ENCODE results near the gene MSI2.
A peak's percentile ranks its signal among the peaks of the same experiment; 100 is the strongest.

The MSI2 gene

DNA sequence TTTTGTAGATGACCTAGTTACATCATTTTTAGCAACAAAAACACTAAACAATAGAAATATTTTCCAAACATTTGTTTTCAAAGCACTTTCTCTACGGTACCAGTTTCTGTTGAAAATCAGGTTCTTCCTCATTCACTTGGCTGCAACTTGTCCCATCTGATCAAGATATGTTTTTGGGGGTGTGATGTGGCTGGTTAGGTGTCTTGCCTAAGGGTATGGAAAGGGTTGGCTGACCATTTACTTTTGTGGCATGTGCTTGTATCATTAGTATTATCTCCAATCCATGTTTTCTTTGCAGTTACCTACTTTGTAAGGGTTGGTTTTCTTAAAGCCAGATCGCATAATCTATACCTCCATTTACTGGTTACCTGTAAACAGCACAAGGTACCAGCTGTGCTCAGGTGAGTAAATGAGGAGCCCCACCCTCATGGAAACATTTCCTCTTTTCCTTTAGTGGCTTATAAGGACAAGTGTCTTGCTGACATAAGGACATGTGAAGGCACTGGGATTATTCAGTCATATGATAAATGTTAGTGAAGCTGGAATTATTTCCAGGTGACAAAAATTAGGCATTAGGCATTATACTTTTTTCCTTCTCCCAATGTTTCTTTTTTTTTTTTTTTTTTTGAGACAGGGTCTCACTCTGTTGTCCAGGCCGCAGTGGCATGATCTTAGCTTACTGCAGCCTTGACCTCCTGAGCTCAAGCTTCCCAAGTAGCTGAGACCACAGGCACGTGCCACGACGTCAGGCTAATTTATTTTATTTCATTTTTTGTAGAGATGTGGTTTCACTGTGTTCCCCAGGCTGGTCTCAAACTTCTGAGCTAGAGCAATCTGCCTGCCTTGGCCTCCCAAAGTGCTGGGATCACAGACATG lies 326.8 kb downstream of the MSI2 start:
- Histone ChIP-seq H3K9me3 (ENCODE audit: insufficient read depth, low read length) (no peaks in the 10 kb centered on the region), H3K36me3 (ENCODE audit: insufficient read depth, insufficient read length, low read length) (no peaks in the 10 kb centered on the region), H3K9ac (ENCODE audit: insufficient read length, low read depth) (no peak overlapping the region), H3K4me1 (ENCODE audit: insufficient read depth, insufficient read length) (peaks cover 15% of the 10 kb centered on the region), H3K27me3 (ENCODE audit: insufficient read depth, insufficient read length) (no peaks in the 10 kb centered on the region), H3K4me3 (ENCODE audit: insufficient read length, low read depth) (no peak overlapping the region)
- TF ChIP-seq YY1 (IDR thresholded peaks at IDR 0.05; ENCODE audit: insufficient read depth, insufficient read length) (no peak), SUZ12 (IDR thresholded peaks at IDR 0.05; ENCODE audit: extremely low read depth, insufficient read depth, insufficient read length) (no peak), ZNF274 (IDR thresholded peaks at IDR 0.05; ENCODE audit: low read depth, low read length) (no peak)
- DNase-seq (ENCODE audit: low read depth, low spot score), result no peak

DNA sequence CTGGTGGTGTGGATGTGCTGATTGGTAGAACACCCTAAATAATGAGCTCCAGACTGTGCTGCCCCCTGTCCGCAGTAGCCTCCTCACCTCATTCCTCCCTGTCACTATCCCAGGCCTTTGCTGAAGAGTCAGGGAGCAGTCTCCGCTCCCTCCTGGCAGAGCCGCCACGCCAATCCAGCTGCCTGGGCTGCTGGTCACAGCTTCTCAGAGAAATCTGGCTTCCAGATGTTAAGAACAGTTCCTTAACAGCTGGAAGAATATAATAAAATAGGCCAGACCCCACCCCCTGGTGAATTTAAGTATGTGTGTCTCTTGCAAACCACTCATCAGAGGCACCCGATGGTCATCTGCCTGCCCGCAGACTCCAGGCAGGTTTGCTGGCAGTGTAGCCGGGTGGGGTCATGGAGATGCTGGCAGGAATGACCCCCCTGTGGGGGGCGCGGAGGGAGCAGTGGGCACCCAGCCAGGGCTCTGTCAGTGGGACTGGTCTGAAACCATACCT lies 327.8 kb downstream of the MSI2 start:
- H3K4me1 ChIP-seq (ENCODE audit: insufficient read depth, insufficient read length), result peaks cover 16% of the 10 kb centered on the region
- H3K36me3 ChIP-seq (ENCODE audit: insufficient read depth, insufficient read length, low read length), result no peaks in the 10 kb centered on the region
- H3K27me3 ChIP-seq (ENCODE audit: insufficient read depth, insufficient read length), result no peaks in the 10 kb centered on the region
- TF ChIP-seq ZNF274 (IDR thresholded peaks at IDR 0.05; ENCODE audit: low read depth, low read length), result no peak
- no peak for TF ChIP-seq SUZ12 (IDR thresholded peaks at IDR 0.05; ENCODE audit: extremely low read depth, insufficient read depth, insufficient read length)
- TF ChIP-seq YY1 (IDR thresholded peaks at IDR 0.05; ENCODE audit: insufficient read depth, insufficient read length), result no peak
- no peak overlapping the region for H3K4me3 ChIP-seq (ENCODE audit: insufficient read length, low read depth)
- H3K9me3 ChIP-seq (ENCODE audit: insufficient read depth, low read length), result no peaks in the 10 kb centered on the region
- no peak for DNase-seq (ENCODE audit: low read depth, low spot score)
- no peak overlapping the region for H3K9ac ChIP-seq (ENCODE audit: insufficient read length, low read depth)

DNA sequence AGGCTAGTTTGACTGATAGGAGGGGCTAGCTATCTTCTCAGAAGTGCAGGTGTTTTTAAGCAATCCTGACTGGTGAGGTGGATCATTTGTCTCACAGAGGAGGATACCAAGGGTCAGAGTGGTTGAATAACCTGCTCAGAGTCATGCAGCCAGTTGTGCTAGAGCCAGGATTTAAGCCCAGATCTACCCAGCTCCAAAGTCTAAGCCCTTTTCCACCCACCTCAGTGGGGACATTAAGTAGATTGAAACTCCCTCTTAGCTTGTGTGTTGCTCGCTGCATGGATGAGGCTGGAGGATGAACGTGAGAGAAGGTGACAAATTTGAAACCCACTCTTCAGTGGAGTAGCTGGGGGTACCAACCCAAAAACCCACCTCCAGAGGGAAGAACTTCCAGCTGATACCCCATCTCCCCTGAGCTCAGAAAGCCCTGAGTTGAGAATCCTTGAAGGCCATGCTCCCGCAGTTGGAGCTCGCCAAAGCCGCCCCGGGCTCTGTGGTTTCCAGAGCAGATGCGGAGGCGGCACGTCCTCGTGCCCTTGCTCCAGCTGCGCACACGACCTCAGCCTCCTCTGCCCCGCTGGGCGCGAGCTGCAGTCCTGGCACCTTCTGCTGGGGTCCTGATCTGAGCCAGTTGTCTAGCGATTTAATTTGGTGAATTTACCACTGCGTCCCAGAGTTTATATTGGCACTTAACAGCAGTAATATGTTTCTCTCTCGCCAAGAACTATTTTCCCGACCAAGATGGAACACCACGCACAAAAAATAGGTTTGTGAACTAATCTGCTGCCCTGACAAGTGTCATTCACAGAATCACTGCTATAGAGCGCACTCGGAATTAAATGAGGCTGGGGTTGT lies 329.2 kb downstream of the MSI2 start:
- Histone ChIP-seq H3K36me3 (ENCODE audit: insufficient read depth, insufficient read length, low read length) (no peaks in the 10 kb centered on the region), H3K9ac (ENCODE audit: insufficient read length, low read depth) (no peak overlapping the region), H3K9me3 (ENCODE audit: insufficient read depth, low read length) (no peaks in the 10 kb centered on the region), H3K4me3 (ENCODE audit: insufficient read length, low read depth) (no peak overlapping the region), H3K4me1 (ENCODE audit: insufficient read depth, insufficient read length) (peaks cover 15% of the 10 kb centered on the region), H3K27me3 (ENCODE audit: insufficient read depth, insufficient read length) (no peaks in the 10 kb centered on the region)
- DNase-seq (ENCODE audit: low read depth, low spot score), result no peak
- TF ChIP-seq YY1 (IDR thresholded peaks at IDR 0.05; ENCODE audit: insufficient read depth, insufficient read length) (no peak), ZNF274 (IDR thresholded peaks at IDR 0.05; ENCODE audit: low read depth, low read length) (no peak), SUZ12 (IDR thresholded peaks at IDR 0.05; ENCODE audit: extremely low read depth, insufficient read depth, insufficient read length) (no peak)

DNA sequence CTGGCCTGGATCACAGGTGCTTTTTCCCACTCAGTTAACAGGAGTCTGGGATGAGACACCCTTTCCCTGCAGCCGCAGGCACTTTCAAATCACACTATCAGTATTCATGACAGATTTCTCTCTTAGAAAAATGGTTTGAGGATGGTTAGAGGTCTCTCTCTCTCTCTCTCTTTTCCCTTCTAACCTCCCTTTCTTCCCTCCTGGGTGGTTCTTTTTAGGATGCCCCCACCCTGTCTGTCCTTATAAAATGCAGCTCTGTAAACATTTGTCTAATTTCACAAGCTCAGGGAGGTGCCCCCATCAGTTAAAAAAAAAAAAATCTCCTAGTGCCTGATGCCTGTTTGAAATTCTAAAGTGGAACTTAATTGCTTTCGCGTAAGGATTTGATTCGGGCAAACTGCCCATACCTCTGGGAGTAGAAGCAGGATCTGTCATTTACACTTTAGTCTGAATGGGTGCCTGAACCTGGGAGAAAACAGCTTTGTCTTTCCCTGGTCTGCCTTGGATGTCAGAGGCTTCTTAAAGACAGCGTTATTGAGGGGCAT lies 329.9 kb downstream of the MSI2 start:
- Histone ChIP-seq H3K4me1 (ENCODE audit: insufficient read depth, insufficient read length) (peaks cover 14% of the 10 kb centered on the region), H3K36me3 (ENCODE audit: insufficient read depth, insufficient read length, low read length) (no peaks in the 10 kb centered on the region), H3K27me3 (ENCODE audit: insufficient read depth, insufficient read length) (no peaks in the 10 kb centered on the region), H3K9me3 (ENCODE audit: insufficient read depth, low read length) (no peaks in the 10 kb centered on the region), H3K9ac (ENCODE audit: insufficient read length, low read depth) (no peak overlapping the region), H3K4me3 (ENCODE audit: insufficient read length, low read depth) (no peak overlapping the region)
- no peak for DNase-seq (ENCODE audit: low read depth, low spot score)
- TF ChIP-seq YY1 (IDR thresholded peaks at IDR 0.05; ENCODE audit: insufficient read depth, insufficient read length) (no peak), ZNF274 (IDR thresholded peaks at IDR 0.05; ENCODE audit: low read depth, low read length) (no peak), SUZ12 (IDR thresholded peaks at IDR 0.05; ENCODE audit: extremely low read depth, insufficient read depth, insufficient read length) (no peak)

DNA sequence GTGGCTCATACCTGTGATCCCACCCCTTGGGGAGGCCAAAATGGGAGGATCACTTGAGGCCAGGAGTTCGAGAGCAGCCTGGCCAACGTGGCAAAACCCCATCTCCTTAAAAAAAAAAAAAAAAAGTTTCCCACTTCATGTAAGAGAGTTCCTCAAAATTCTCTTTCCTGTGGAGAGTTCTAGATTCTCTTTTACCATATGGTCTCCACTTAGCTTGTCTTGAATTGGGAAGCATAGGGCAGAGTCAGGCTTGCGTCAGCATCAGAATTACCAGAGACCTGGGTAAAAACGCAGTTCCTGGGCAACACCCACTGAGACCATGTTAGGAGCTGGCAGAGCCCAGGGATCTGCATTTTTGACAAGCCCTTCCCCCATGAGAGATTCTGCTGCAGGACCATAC lies 330.4 kb downstream of the MSI2 start:
- Histone ChIP-seq H3K9ac (ENCODE audit: insufficient read length, low read depth) (no peak overlapping the region), H3K27me3 (ENCODE audit: insufficient read depth, insufficient read length) (no peaks in the 10 kb centered on the region), H3K4me3 (ENCODE audit: insufficient read length, low read depth) (no peak overlapping the region), H3K4me1 (ENCODE audit: insufficient read depth, insufficient read length) (peaks cover 14% of the 10 kb centered on the region), H3K9me3 (ENCODE audit: insufficient read depth, low read length) (no peaks in the 10 kb centered on the region), H3K36me3 (ENCODE audit: insufficient read depth, insufficient read length, low read length) (no peaks in the 10 kb centered on the region)
- no peak for DNase-seq (ENCODE audit: low read depth, low spot score)
- no peak for TF ChIP-seq YY1 (IDR thresholded peaks at IDR 0.05; ENCODE audit: insufficient read depth, insufficient read length)
- no peak for TF ChIP-seq ZNF274 (IDR thresholded peaks at IDR 0.05; ENCODE audit: low read depth, low read length)
- TF ChIP-seq SUZ12 (IDR thresholded peaks at IDR 0.05; ENCODE audit: extremely low read depth, insufficient read depth, insufficient read length), result no peak

DNA sequence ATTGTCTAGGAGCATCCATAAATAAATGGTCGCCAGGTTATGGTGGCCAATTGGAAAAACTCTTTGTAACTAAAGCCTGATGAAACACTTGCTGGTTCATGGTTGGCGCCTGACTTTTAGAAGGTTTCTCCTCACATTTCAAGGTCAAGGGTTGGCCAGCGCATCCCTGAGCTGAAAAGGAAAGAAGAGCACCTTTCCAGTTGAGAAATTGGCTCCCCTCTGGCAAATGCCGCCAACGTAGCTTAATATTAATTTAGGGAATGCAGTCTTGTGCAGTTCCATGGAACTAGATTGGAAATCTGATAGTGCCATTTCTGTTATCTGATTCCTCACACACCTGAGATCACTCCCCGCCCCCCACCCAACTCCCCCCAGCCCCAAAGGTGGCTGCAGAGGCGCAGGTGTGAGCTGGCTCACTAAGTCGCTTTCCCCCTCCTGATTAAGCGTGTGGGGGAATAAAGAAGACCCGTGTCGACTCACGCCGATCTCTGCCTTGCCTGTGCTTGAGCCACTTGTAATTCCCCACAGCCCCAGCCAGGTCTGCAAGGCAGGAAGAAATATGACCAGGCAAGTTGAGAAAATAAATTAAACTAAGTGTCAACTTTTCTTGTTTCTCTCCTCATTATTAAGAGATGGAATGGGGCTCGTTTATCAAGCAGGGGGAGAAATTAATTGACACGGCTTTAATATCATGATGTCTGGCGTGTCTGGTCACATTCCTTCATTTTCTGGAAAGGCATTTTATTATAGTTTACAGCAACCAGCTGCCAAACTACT lies 331.1 kb downstream of the MSI2 start:
- peak overlapping the region; percentile 5 for H3K9ac ChIP-seq (ENCODE audit: insufficient read length, low read depth)
- H3K4me1 ChIP-seq (ENCODE audit: insufficient read depth, insufficient read length), result peaks cover 14% of the 10 kb centered on the region
- TF ChIP-seq ZNF274 (IDR thresholded peaks at IDR 0.05; ENCODE audit: low read depth, low read length) (no peak), SUZ12 (IDR thresholded peaks at IDR 0.05; ENCODE audit: extremely low read depth, insufficient read depth, insufficient read length) (no peak), YY1 (IDR thresholded peaks at IDR 0.05; ENCODE audit: insufficient read depth, insufficient read length) (no peak)
- no peaks in the 10 kb centered on the region for H3K27me3 ChIP-seq (ENCODE audit: insufficient read depth, insufficient read length)
- no peaks in the 10 kb centered on the region for H3K9me3 ChIP-seq (ENCODE audit: insufficient read depth, low read length)
- H3K36me3 ChIP-seq (ENCODE audit: insufficient read depth, insufficient read length, low read length), result no peaks in the 10 kb centered on the region
- H3K4me3 ChIP-seq (ENCODE audit: insufficient read length, low read depth), result no peak overlapping the region
- no peak for DNase-seq (ENCODE audit: low read depth, low spot score)
